Naive thymus-derived CD4-positive, alpha-beta T cell (primary cell): ENCODE measurements around the gene PPAN. TPM values are rescaled to one million over a fixed set of nuclear protein-coding genes. Genes with fewer than 3 reads are reported as not detected.
A peak's percentile ranks its signal among the peaks of the same experiment; 100 is the strongest.

ENCODE experiments used
- ATAC-seq: fragments of 150-1000 bp; cut with Tn5 transposase; 2 replicates; pipeline ENCODE4 v1.10.0; 2021; ENCODE audit warnings: mild to moderate bottlenecking, moderate library complexity
- CTCF ChIA-PET: fragments of 350-600 bp; sonication (Branson Sonifier 250); formaldehyde crosslinking; loops from one replicate; lab custom pipeline; 2021; ENCODE audit warnings: antibody characterized with exemption; lab: Charles Lee
- POLR2A ChIA-PET: fragments of 350-600 bp; sonication (Branson Sonifier 250); formaldehyde crosslinking; loops from one replicate; lab custom pipeline; 2021; ENCODE audit warnings: antibody characterized with exemption, inconsistent platforms; lab: Charles Lee
- DNase-seq, 9 donors: peaks; one replicate each; pipeline versions ENCODE4 v3.0.0 to v3.0.0-alpha.2; 2020 to 2022; ENCODE audit warnings: mixed read lengths in 1 of 9
- H3K27ac ChIP-seq: one replicate; pipeline ENCODE4 v1.7.0; 2013; ENCODE audit warnings: mild to moderate bottlenecking, low read depth, low read length, moderate library complexity
- H3K27me3 ChIP-seq, 2 donors: one replicate each; pipeline ENCODE4 v1.7.0; 2013; ENCODE audit warnings: low read length in 2 of 2, mild to moderate bottlenecking in 2 of 2, moderate library complexity in 2 of 2; ENCODE audit not compliant: control insufficient read depth in 2 of 2, insufficient read depth in 2 of 2
- H3K36me3 ChIP-seq, 3 experiments: 1 replicate in 2 of 3; 2 replicates in 1 of 3; pipeline ENCODE4 v1.7.0; 2013; ENCODE audit warnings: low read length in 3 of 3, mild to moderate bottlenecking in 3 of 3, moderate library complexity in 1 of 3; ENCODE audit not compliant: insufficient read depth in 3 of 3, control insufficient read depth in 2 of 3
- H3K4me1 ChIP-seq, 2 donors: one replicate each; pipeline ENCODE4 v1.7.0; 2013; ENCODE audit warnings: low read length in 2 of 2, mild to moderate bottlenecking in 2 of 2, moderate library complexity in 1 of 2; ENCODE audit not compliant: control insufficient read depth in 2 of 2, insufficient read depth in 2 of 2
- H3K4me3 ChIP-seq: 2 replicates; pipeline ENCODE4 v1.7.0; 2013; ENCODE audit warnings: mild to moderate bottlenecking, low read length
- H3K9me3 ChIP-seq, 3 experiments: 1 replicate in 2 of 3; 2 replicates in 1 of 3; pipeline ENCODE4 v1.7.0; 2013; ENCODE audit warnings: low read length in 3 of 3; ENCODE audit not compliant: control insufficient read depth in 2 of 3
- H3K27ac Mint-ChIP-seq, 9 donors: one replicate each; pipeline ENCODE4 v1.8.0; 2020 to 2022; ENCODE audit warnings: mixed read lengths in 9 of 9, mild to moderate bottlenecking in 8 of 9, moderate library complexity in 5 of 9, inconsistent platforms in 2 of 9
- H3K27me3 Mint-ChIP-seq, 5 donors: one replicate each; pipeline ENCODE4 v1.8.0; 2021 to 2022; ENCODE audit warnings: mixed read lengths in 5 of 5, mild to moderate bottlenecking in 1 of 5
- H3K36me3 Mint-ChIP-seq, 5 donors: one replicate each; pipeline ENCODE4 v1.8.0; 2020 to 2022; ENCODE audit warnings: mixed read lengths in 5 of 5, mild to moderate bottlenecking in 3 of 5, inconsistent platforms in 1 of 5
- H3K4me1 Mint-ChIP-seq, 7 donors: one replicate each; pipeline ENCODE4 v1.8.0; 2020 to 2022; ENCODE audit warnings: mixed read lengths in 7 of 7, mild to moderate bottlenecking in 3 of 7, inconsistent platforms in 1 of 7
- H3K4me3 Mint-ChIP-seq, 10 donors: one replicate each; pipeline ENCODE4 v1.8.0; 2020 to 2022; ENCODE audit warnings: mild to moderate bottlenecking in 10 of 10, mixed read lengths in 10 of 10, moderate library complexity in 6 of 10, inconsistent platforms in 2 of 10
- H3K9me3 Mint-ChIP-seq, 11 donors: one replicate each; pipeline ENCODE4 v1.8.0; 2020 to 2022; ENCODE audit warnings: mixed read lengths in 11 of 11, mild to moderate bottlenecking in 4 of 11, inconsistent platforms in 1 of 11, moderate library complexity in 1 of 11
- intact Hi-C, 2 donors: fragments of 100-400 bp; cut with micrococcal nuclease; formaldehyde crosslinking; loops; one replicate each; pipeline ENCODE4 v1.15.1; 2023
- polyA plus RNA-seq, 2 donors: library from polyadenylated mRNA; unstranded; fragments of 300-500 nt; fragmentation: Illumina TruSeq; gene quantifications; one replicate each; pipeline ENCODE4 v1.2.3, GENCODE V29; 2021
- total RNA-seq, 6 experiments: library from RNA in 5 of 6; stranded (reverse) in 5 of 6; gene quantifications; 1 replicate in 5 of 6; 2 replicates in 1 of 6; pipeline ENCODE4 v1.2.3 and lab custom pipeline; 2021 to 2026

The PPAN gene
- total and polyA plus RNA-seq, 7 experiments from 2014 or later: 24.9 to 122 (median 105) TPM

DNA sequence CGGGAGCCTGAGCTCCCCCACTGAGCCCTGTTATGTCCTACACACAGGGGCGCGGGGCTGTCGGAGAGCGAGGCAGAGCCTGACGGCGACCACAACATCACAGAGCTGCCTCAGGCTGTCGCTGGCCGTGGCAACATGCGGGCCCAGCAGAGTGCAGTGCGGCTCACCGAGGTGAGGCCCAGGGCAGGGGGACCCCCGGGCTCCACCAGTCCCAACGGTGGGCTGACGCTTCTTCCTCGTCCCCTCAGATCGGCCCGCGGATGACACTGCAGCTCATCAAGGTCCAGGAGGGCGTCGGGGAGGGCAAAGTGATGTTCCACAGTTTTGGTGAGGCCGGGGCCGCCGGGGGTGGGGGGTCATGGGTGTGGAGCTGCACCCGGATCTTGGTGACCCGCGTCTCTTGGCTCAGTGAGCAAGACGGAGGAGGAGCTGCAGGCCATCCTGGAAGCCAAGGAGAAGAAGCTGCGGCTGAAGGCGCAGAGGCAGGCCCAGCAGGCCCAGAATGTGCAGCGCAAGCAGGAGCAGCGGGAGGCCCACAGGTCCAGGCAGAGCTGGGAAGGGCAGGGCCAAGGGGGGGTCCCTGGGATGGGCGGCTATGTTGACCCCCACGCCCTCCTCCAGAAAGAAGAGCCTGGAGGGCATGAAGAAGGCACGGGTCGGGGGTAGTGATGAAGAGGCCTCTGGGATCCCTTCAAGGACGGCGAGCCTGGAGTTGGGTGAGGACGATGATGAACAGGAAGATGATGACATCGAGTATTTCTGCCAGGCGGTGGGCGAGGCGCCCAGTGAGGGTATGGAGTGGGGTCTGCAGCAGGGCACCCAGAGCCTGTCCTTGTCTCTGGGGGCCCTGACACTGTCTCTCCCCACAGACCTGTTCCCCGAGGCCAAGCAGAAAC is 4.2 kb downstream of the PPAN start:
- peak overlapping the region in 3 of 9 donors; percentile 38 to 71 (median 47) for H3K27ac Mint-ChIP-seq
- no peak for ATAC-seq
- intact Hi-C loops: loop anchor here in 1 of 2 donors (5.0 kb wide), 1 partner anchor 178 kb away; no protein-coding TSS in a partner anchor
- Histone ChIP-seq H3K4me3 (no peak overlapping the region), H3K4me1 (peaks cover 38 to 58% of the 10 kb centered on the region in 2 donors), H3K27me3 (no peaks in the 10 kb centered on the region), H3K27ac (no peak overlapping the region), H3K36me3 (peaks cover 23 to 67% (median 23%) of the 10 kb centered on the region in 3 experiments), H3K9me3 (no peaks in the 10 kb centered on the region)
- H3K27me3 Mint-ChIP-seq: no peaks in the 10 kb centered on the region
- CTCF ChIA-PET: interaction anchor here (0.7 kb wide), 1 partner anchor 12 kb away, joined by 3 read pairs; no protein-coding TSS in a partner anchor
- DNase-seq: no peak
- peaks cover 0 to 31% (median 14%) of the 10 kb centered on the region in 5 donors for H3K36me3 Mint-ChIP-seq
- peaks cover 10 to 52% (median 45%) of the 10 kb centered on the region in 7 donors for H3K4me1 Mint-ChIP-seq
- POLR2A ChIA-PET: interaction anchor here (0.6 to 7.0 kb wide), 3 partner anchors 8 to 30 kb away, joined by 3 to 85 read pairs (median 3); partner anchors contain the start of gene EIF3G
- H3K9me3 Mint-ChIP-seq: peaks cover 0 to 3% (median 0%) of the 10 kb centered on the region in 11 donors
- H3K4me3 Mint-ChIP-seq: peak overlapping the region in 2 of 10 donors; percentile 11 to 38

DNA sequence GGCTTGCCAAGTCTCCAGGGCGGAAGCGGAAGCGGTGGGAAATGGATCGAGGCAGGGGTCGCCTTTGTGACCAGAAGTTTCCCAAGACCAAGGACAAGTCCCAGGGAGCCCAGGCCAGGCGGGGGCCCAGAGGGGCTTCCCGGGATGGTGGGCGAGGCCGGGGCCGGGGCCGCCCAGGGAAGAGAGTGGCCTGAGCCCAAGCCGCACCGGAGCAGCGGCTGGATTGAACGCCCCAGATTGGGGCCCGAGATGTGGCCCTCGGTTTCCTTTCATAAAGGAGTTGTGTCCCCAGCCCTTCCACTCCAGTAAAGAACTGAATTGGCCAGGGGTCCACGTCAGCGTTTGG is 4.8 kb downstream of the PPAN start:
- H3K36me3 ChIP-seq: peaks cover 25 to 73% (median 29%) of the 10 kb centered on the region in 3 experiments
- H3K4me3 ChIP-seq: no peak overlapping the region
- no peaks in the 10 kb centered on the region for H3K9me3 ChIP-seq
- Mint-ChIP-seq H3K36me3 (peaks cover 0 to 31% (median 14%) of the 10 kb centered on the region in 5 donors), H3K4me3 (peak overlapping the region in 2 of 10 donors; percentile 11 to 38), H3K9me3 (peaks cover 0 to 3% (median 0%) of the 10 kb centered on the region in 11 donors), H3K4me1 (peaks cover 5 to 46% (median 39%) of the 10 kb centered on the region in 7 donors), H3K27me3 (no peaks in the 10 kb centered on the region), H3K27ac (peak overlapping the region in 3 of 9 donors; percentile 38 to 71 (median 47))
- H3K4me1 ChIP-seq: peaks cover 32 to 52% of the 10 kb centered on the region in 2 donors
- ATAC-seq (no peak), DNase-seq (no peak)
- H3K27ac ChIP-seq: no peak overlapping the region
- POLR2A ChIA-PET: no interaction called here
- intact Hi-C loops: loop anchor here in 1 of 2 donors (5.0 kb wide), 1 partner anchor 179 kb away; no protein-coding TSS in a partner anchor
- CTCF ChIA-PET: interaction anchor here (0.8 kb wide), 1 partner anchor 28 kb away, joined by 3 read pairs; no protein-coding TSS in a partner anchor
- no peaks in the 10 kb centered on the region for H3K27me3 ChIP-seq

DNA sequence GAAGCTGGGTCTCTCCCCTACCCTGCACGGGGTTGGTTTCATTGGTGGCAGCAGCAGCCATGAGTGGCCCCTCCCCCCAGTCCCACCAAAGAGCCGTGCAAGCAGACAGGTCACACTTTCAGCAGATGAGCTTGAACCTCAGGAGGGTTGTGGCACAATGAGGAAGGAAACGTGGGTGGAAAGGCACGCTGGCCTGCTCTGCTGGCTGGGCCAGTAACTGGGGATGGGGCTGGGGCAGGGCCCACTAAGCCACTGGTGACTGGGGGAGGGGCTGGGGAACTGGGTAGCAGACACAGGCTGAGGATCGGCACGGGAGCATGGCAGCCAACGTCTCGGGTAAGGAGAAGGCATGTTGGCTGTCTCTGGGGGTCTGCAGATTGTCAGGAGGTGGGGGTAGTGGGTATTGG is 5.2 kb downstream of the PPAN start, which contains the start of gene P2RY11:
TSS of gene P2RY11 (plus strand) at position 289 of the 407 bp plus-strand sequence. CDS start at position 318, 29 bp downstream.
- intact Hi-C loops: loop anchor here in 1 of 2 donors (5.0 kb wide), 1 partner anchor 179 kb away; no protein-coding TSS in a partner anchor
- H3K27ac Mint-ChIP-seq: peak within 1 kb of the TSS; percentile 66 to 92 (median 83)
- no peaks in the 10 kb centered on the region for H3K9me3 ChIP-seq
- no peak for DNase-seq
- H3K4me1 Mint-ChIP-seq: peaks cover 5 to 46% (median 39%) of the 10 kb centered on the region in 7 donors
- peak within 1 kb of the TSS; percentile 60 for H3K27ac ChIP-seq
- H3K9me3 Mint-ChIP-seq: peaks cover 0 to 3% (median 0%) of the 10 kb centered on the region in 11 donors
- peaks cover 30 to 78% (median 32%) of the 10 kb centered on the region in 3 experiments for H3K36me3 ChIP-seq
- H3K4me1 ChIP-seq: peaks cover 32 to 51% of the 10 kb centered on the region in 2 donors
- no peaks in the 10 kb centered on the region for H3K27me3 ChIP-seq
- H3K4me3 ChIP-seq: peak within 1 kb of the TSS; percentile 33
- ChIA-PET POLR2A (interaction anchor here (0.6 to 2.7 kb wide), 2 partner anchors 32 to 142 kb away, joined by 3 to 12 read pairs; no protein-coding TSS in a partner anchor), CTCF (interaction anchor here (0.8 kb wide), 1 partner anchor 27 kb away, joined by 3 read pairs; no protein-coding TSS in a partner anchor)
- no peak for ATAC-seq
- H3K36me3 Mint-ChIP-seq: peaks cover 0 to 32% (median 18%) of the 10 kb centered on the region in 5 donors
- H3K4me3 Mint-ChIP-seq: peak within 1 kb of the TSS in 9 of 10 donors; percentile 13 to 75 (median 57)
- no peaks in the 10 kb centered on the region for H3K27me3 Mint-ChIP-seq

DNA sequence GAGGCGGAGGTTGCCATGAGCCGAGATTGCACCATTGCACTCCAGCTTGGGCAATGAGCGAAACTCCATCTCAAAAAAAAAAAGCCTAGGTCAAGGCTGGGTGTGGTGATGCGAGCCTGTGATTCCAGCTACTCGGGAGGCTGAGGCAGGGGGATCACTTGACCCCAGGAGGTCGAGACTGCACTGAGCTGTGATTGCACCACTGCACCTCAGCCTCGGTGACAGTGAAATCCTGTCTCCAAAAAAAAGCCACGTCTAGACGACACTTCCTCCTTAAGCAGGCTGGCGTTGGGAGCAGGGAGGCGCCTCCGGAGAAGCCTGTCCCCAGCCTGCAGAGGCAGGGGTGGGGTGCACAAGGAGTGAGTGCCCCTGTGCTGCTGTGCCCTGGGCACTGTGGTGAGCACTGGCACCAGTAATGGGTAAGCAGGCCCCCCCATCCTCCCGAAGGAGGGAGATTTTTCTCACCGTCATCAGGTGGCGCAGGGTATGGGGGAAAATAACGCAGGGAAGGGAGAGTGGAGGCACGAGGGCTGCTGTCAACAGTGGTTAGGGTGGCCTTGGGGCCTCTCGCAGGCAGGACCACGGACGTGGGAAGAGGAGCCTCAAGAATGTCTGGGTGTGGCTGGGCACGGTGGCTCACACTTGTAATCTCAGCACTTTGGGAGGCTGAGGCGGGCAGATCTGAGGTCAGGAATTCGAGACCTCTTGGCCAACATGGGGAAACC is 6.0 kb downstream of the PPAN start:
- Mint-ChIP-seq H3K36me3 (peaks cover 0 to 28% (median 15%) of the 10 kb centered on the region in 5 donors), H3K4me3 (peak overlapping the region in 9 of 10 donors; percentile 13 to 75 (median 57)), H3K27ac (peak overlapping the region; percentile 66 to 92 (median 83)), H3K27me3 (no peaks in the 10 kb centered on the region), H3K9me3 (peaks cover 0 to 3% (median 0%) of the 10 kb centered on the region in 11 donors), H3K4me1 (peaks cover under 1 to 43% (median 35%) of the 10 kb centered on the region in 7 donors)
- intact Hi-C loops: loop anchor here (2.0 to 5.0 kb wide), 2 partner anchors 180 to 181 kb away; no protein-coding TSS in a partner anchor
- DNase-seq: peak in 1 of 9 donors; percentile 67
- no peaks in the 10 kb centered on the region for H3K27me3 ChIP-seq
- ChIA-PET CTCF (interaction anchor here (0.8 kb wide), 1 partner anchor 27 kb away, joined by 3 read pairs; no protein-coding TSS in a partner anchor), POLR2A (interaction anchor here (1.0 to 2.7 kb wide), 2 partner anchors 16 to 31 kb away, joined by 3 to 12 read pairs; no protein-coding TSS in a partner anchor)
- peak; percentile 45 for ATAC-seq
- peak overlapping the region; percentile 33 for H3K4me3 ChIP-seq
- H3K27ac ChIP-seq: peak overlapping the region; percentile 60
- no peaks in the 10 kb centered on the region for H3K9me3 ChIP-seq
- peaks cover 37 to 82% (median 39%) of the 10 kb centered on the region in 3 experiments for H3K36me3 ChIP-seq
- peaks cover 27 to 44% of the 10 kb centered on the region in 2 donors for H3K4me1 ChIP-seq

DNA sequence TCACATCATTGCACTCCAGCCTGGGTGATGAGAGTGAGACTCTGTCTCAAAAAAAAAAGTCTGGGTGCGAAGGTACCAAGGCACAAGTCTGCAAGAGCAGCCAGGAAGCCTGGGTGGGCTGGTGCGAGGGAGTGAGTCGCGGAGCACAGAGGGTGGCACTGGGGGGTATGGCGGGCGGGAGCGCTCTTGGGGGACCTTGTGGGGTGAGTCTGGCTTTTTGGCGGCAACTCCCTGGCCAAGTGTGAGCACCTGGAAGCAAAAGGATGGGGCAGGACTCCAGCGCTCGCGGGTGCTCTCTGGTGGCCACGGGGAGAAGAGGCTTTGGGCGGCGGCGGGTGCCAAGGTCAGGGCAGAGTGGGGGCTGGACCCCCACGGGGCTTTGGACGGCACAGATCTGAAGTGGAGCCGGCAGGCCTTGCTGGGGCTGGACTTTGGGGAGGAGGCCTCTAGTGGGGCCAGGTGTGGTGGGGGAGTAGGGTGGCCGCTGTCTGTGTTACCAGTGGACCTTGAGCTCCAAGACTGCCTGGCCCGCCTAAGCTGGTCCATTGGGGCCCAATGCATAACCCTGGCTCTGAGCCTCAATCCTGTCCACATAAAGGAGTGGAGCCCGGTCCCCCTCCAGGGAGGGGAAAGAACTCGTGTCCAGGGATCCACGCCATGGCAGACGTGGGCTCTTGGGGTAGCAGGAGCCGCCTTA is 6.9 kb downstream of the PPAN start:
- peaks cover 0 to 3% (median 0%) of the 10 kb centered on the region in 11 donors for H3K9me3 Mint-ChIP-seq
- peak; percentile 65 for ATAC-seq
- DNase-seq: peak; percentile 30 to 72 (median 52)
- no peaks in the 10 kb centered on the region for H3K9me3 ChIP-seq
- H3K27ac Mint-ChIP-seq: peak overlapping the region; percentile 51 to 92 (median 83)
- peaks cover 34 to 80% (median 34%) of the 10 kb centered on the region in 3 experiments for H3K36me3 ChIP-seq
- H3K36me3 Mint-ChIP-seq: peaks cover 0 to 27% (median 12%) of the 10 kb centered on the region in 5 donors
- H3K27ac ChIP-seq: peak overlapping the region; percentile 60
- ChIA-PET POLR2A (interaction anchor here (0.5 to 2.7 kb wide), 6 partner anchors 13 to 264 kb away, joined by 3 to 12 read pairs (median 4); no protein-coding TSS in a partner anchor), CTCF (interaction anchor here (0.6 to 1.3 kb wide), 5 partner anchors 9 to 182 kb away, joined by 3 to 5 read pairs (median 3); no protein-coding TSS in a partner anchor)
- peaks cover 26 to 39% of the 10 kb centered on the region in 2 donors for H3K4me1 ChIP-seq
- no peaks in the 10 kb centered on the region for H3K27me3 Mint-ChIP-seq
- H3K4me1 Mint-ChIP-seq: peaks cover 0 to 43% (median 34%) of the 10 kb centered on the region in 7 donors
- peak overlapping the region in 9 of 10 donors; percentile 15 to 75 (median 50) for H3K4me3 Mint-ChIP-seq
- H3K4me3 ChIP-seq: peak overlapping the region; percentile 33
- intact Hi-C loops: loop anchor here (1.0 to 5.0 kb wide), 4 partner anchors 14 to 182 kb away; no protein-coding TSS in a partner anchor
- no peaks in the 10 kb centered on the region for H3K27me3 ChIP-seq
